Measurements from ENCODE around the gene MAP7.
"Not testable (repeated sequence)": the region's sequence is repeated elsewhere in the genome, so short reads cannot be mapped to it uniquely, and the experiment has no call there.

Gene MAP7

GRCh38 chr6:136319732-136320131 is 230.5 kb downstream of the MAP7 start:
- no peak overlapping the region for H3K27ac Mint-ChIP-seq (ENCODE audit: low read depth)
- no peak overlapping the region for H3K4me3 Mint-ChIP-seq
- H3K27me3 Mint-ChIP-seq: peaks cover 7% of the 10 kb centered on the region
- H3K4me1 Mint-ChIP-seq: no peaks in the 10 kb centered on the region
- DNase-seq (ENCODE audit: low spot score in 2 of 2) (no peak), ATAC-seq (replicated peaks; ENCODE audit: extremely low read depth, poor library complexity, severe bottlenecking) (no peak)
- no peaks in the 10 kb centered on the region for H3K36me3 Mint-ChIP-seq (ENCODE audit: insufficient read depth)
- H3K9me3 Mint-ChIP-seq: no peaks in the 10 kb centered on the region

GRCh38 chr6:136318676-136319075 is 231.5 kb downstream of the MAP7 start:
- Mint-ChIP-seq H3K9me3 (no peaks in the 10 kb centered on the region), H3K4me3 (no peak overlapping the region), H3K4me1 (no peaks in the 10 kb centered on the region), H3K27me3 (peaks cover 13% of the 10 kb centered on the region), H3K36me3 (ENCODE audit: insufficient read depth) (no peaks in the 10 kb centered on the region), H3K27ac (ENCODE audit: low read depth) (no peak overlapping the region)
- no peak for ATAC-seq (replicated peaks; ENCODE audit: extremely low read depth, poor library complexity, severe bottlenecking)
- no peak for DNase-seq (ENCODE audit: low spot score in 2 of 2)

GRCh38 chr6:136317971-136318370 is 232.3 kb downstream of the MAP7 start:
- Mint-ChIP-seq H3K27ac (ENCODE audit: low read depth) (no peak overlapping the region), H3K36me3 (ENCODE audit: insufficient read depth) (no peaks in the 10 kb centered on the region), H3K9me3 (no peaks in the 10 kb centered on the region), H3K27me3 (peaks cover 19% of the 10 kb centered on the region), H3K4me1 (no peaks in the 10 kb centered on the region), H3K4me3 (no peak overlapping the region)
- no peak for ATAC-seq (replicated peaks; ENCODE audit: extremely low read depth, poor library complexity, severe bottlenecking)
- DNase-seq (ENCODE audit: low spot score in 2 of 2): no peak

GRCh38 chr6:136317021-136317694 is 233.1 kb downstream of the MAP7 start:
- DNase-seq (ENCODE audit: low spot score in 2 of 2): peak; percentile 40 to 46
- Mint-ChIP-seq H3K36me3 (ENCODE audit: insufficient read depth) (no peaks in the 10 kb centered on the region), H3K9me3 (no peaks in the 10 kb centered on the region), H3K4me1 (no peaks in the 10 kb centered on the region), H3K4me3 (no peak overlapping the region), H3K27me3 (peaks cover 21% of the 10 kb centered on the region), H3K27ac (ENCODE audit: low read depth) (no peak overlapping the region)
- ATAC-seq (replicated peaks; ENCODE audit: extremely low read depth, poor library complexity, severe bottlenecking): peak; percentile 60

- Mint-ChIP-seq H3K36me3 (ENCODE audit: insufficient read depth) (no peaks in the 10 kb centered on the region), H3K4me1 (no peaks in the 10 kb centered on the region), H3K27me3 (peaks cover 21% of the 10 kb centered on the region), H3K4me3 (no peak overlapping the region), H3K9me3 (no peaks in the 10 kb centered on the region), H3K27ac (ENCODE audit: low read depth) (no peak overlapping the region)
- DNase-seq (ENCODE audit: low spot score in 2 of 2): no peak
- no peak for ATAC-seq (replicated peaks; ENCODE audit: extremely low read depth, poor library complexity, severe bottlenecking)
Observed at GRCh38 chr6:136315594-136315993, 234.6 kb downstream of the MAP7 start.

GRCh38 chr6:136312975-136313374 is 237.2 kb downstream of the MAP7 start:
- ATAC-seq (replicated peaks; ENCODE audit: extremely low read depth, poor library complexity, severe bottlenecking) (no peak), DNase-seq (ENCODE audit: low spot score in 2 of 2) (no peak)
- no peak overlapping the region for H3K27ac Mint-ChIP-seq (ENCODE audit: low read depth)
- peaks cover 21% of the 10 kb centered on the region for H3K27me3 Mint-ChIP-seq
- no peaks in the 10 kb centered on the region for H3K4me1 Mint-ChIP-seq
- H3K36me3 Mint-ChIP-seq (ENCODE audit: insufficient read depth): no peaks in the 10 kb centered on the region
- H3K9me3 Mint-ChIP-seq: no peaks in the 10 kb centered on the region
- H3K4me3 Mint-ChIP-seq: no peak overlapping the region

GRCh38 chr6:136309729-136310311 is 240.4 kb downstream of the MAP7 start:
- ATAC-seq (replicated peaks; ENCODE audit: extremely low read depth, poor library complexity, severe bottlenecking): no peak

GRCh38 chr6:136309171-136309570 is 241.1 kb downstream of the MAP7 start:
- no peak for ATAC-seq (replicated peaks; ENCODE audit: extremely low read depth, poor library complexity, severe bottlenecking)
- Mint-ChIP-seq H3K4me3 (no peak overlapping the region), H3K27ac (ENCODE audit: low read depth) (no peak overlapping the region), H3K9me3 (no peaks in the 10 kb centered on the region), H3K4me1 (no peaks in the 10 kb centered on the region), H3K27me3 (peaks cover 9% of the 10 kb centered on the region), H3K36me3 (ENCODE audit: insufficient read depth) (peaks cover 2% of the 10 kb centered on the region)
- no peak for DNase-seq (ENCODE audit: low spot score in 2 of 2)

More at GRCh38 chr6:136309729-136310311, 240.4 kb downstream of the MAP7 start:
- Mint-ChIP-seq H3K4me3 (no peak overlapping the region), H3K36me3 (ENCODE audit: insufficient read depth) (peaks cover 2% of the 10 kb centered on the region), H3K27ac (ENCODE audit: low read depth) (no peak overlapping the region), H3K4me1 (no peaks in the 10 kb centered on the region), H3K9me3 (no peaks in the 10 kb centered on the region), H3K27me3 (peaks cover 15% of the 10 kb centered on the region)
- DNase-seq (ENCODE audit: low spot score in 2 of 2): no peak

GRCh38 chr6:136308469-136308868 is 241.8 kb downstream of the MAP7 start:
- DNase-seq (ENCODE audit: low spot score in 2 of 2); ATAC-seq (replicated peaks; ENCODE audit: extremely low read depth, poor library complexity, severe bottlenecking); H3K36me3 Mint-ChIP-seq (ENCODE audit: insufficient read depth); H3K4me1 Mint-ChIP-seq; H3K4me3 Mint-ChIP-seq; H3K27ac Mint-ChIP-seq (ENCODE audit: low read depth); H3K9me3 Mint-ChIP-seq; H3K27me3 Mint-ChIP-seq: not testable (repeated sequence)

GRCh38 chr6:136307351-136307750 is 242.9 kb downstream of the MAP7 start:
- no peak for ATAC-seq (replicated peaks; ENCODE audit: extremely low read depth, poor library complexity, severe bottlenecking)
- no peak for DNase-seq (ENCODE audit: low spot score in 2 of 2)
- H3K4me3 Mint-ChIP-seq: no peak overlapping the region
- peaks cover 2% of the 10 kb centered on the region for H3K36me3 Mint-ChIP-seq (ENCODE audit: insufficient read depth)
- H3K4me1 Mint-ChIP-seq: no peaks in the 10 kb centered on the region
- no peaks in the 10 kb centered on the region for H3K9me3 Mint-ChIP-seq
- H3K27me3 Mint-ChIP-seq: no peaks in the 10 kb centered on the region
- no peak overlapping the region for H3K27ac Mint-ChIP-seq (ENCODE audit: low read depth)

GRCh38 chr6:136306466-136306865 is 243.8 kb downstream of the MAP7 start:
- Mint-ChIP-seq H3K4me3 (no peak overlapping the region), H3K9me3 (no peaks in the 10 kb centered on the region), H3K27ac (ENCODE audit: low read depth) (no peak overlapping the region)

GRCh38 chr6:136304410-136304809 is 245.8 kb downstream of the MAP7 start:
- no peaks in the 10 kb centered on the region for H3K4me1 Mint-ChIP-seq
- H3K27ac Mint-ChIP-seq (ENCODE audit: low read depth): no peak overlapping the region
- no peak for DNase-seq (ENCODE audit: low spot score in 2 of 2)

More at GRCh38 chr6:136306466-136306865, 243.8 kb downstream of the MAP7 start:
- H3K27me3 Mint-ChIP-seq: no peaks in the 10 kb centered on the region
- H3K36me3 Mint-ChIP-seq (ENCODE audit: insufficient read depth): peaks cover 2% of the 10 kb centered on the region
- H3K4me1 Mint-ChIP-seq: no peaks in the 10 kb centered on the region
- DNase-seq (ENCODE audit: low spot score in 2 of 2): no peak
- no peak for ATAC-seq (replicated peaks; ENCODE audit: extremely low read depth, poor library complexity, severe bottlenecking)

GRCh38 chr6:136303516-136303915 is 246.7 kb downstream of the MAP7 start:
- Mint-ChIP-seq H3K9me3 (no peaks in the 10 kb centered on the region), H3K4me1 (no peaks in the 10 kb centered on the region), H3K36me3 (ENCODE audit: insufficient read depth) (peaks cover 2% of the 10 kb centered on the region), H3K27ac (ENCODE audit: low read depth) (no peak overlapping the region), H3K27me3 (no peaks in the 10 kb centered on the region), H3K4me3 (no peak overlapping the region)
- no peak for ATAC-seq (replicated peaks; ENCODE audit: extremely low read depth, poor library complexity, severe bottlenecking)
- DNase-seq (ENCODE audit: low spot score in 2 of 2): no peak

More at GRCh38 chr6:136304410-136304809, 245.8 kb downstream of the MAP7 start:
- Mint-ChIP-seq H3K9me3 (no peaks in the 10 kb centered on the region), H3K27me3 (no peaks in the 10 kb centered on the region), H3K4me3 (no peak overlapping the region), H3K36me3 (ENCODE audit: insufficient read depth) (peaks cover 2% of the 10 kb centered on the region)
- ATAC-seq (replicated peaks; ENCODE audit: extremely low read depth, poor library complexity, severe bottlenecking): no peak
